Stimulated activated naive B cell treated with anti-CD40 and anti-IgM and Interleukin-4, amounts not matched to agents 10 μg/mL and 1 μg/mL and 100 μg/mL, for 72 hours (primary cell): ENCODE data around the gene OR6K2.
"Not testable (repeated sequence)": the region's sequence is repeated elsewhere in the genome, so short reads cannot be mapped to it uniquely, and the experiment has no call there.

Source experiments
- ATAC-seq, 2 donors: fragments of 150-1000 bp; cut with Tn5 transposase; replicated peaks; 2 replicates each; pipeline ENCODE4 v1.10.0; 2021; ENCODE audit warnings: moderate library complexity in 1 of 2
- DNase-seq: peaks from one replicate; pipeline ENCODE4 v3.0.0; 2021
- H3K27ac Mint-ChIP-seq: one replicate; pipeline ENCODE4 v1.8.0; 2022; ENCODE audit warnings: mild to moderate bottlenecking, mixed read lengths
- H3K27me3 Mint-ChIP-seq, 2 donors: one replicate each; pipeline ENCODE4 v1.8.0; 2022; ENCODE audit warnings: mixed read lengths in 2 of 2
- H3K36me3 Mint-ChIP-seq, 2 donors: one replicate each; pipeline ENCODE4 v1.8.0; 2022; ENCODE audit warnings: mixed read lengths in 2 of 2, mild to moderate bottlenecking in 1 of 2
- H3K4me1 Mint-ChIP-seq, 2 donors: one replicate each; pipeline ENCODE4 v1.8.0; 2022; ENCODE audit warnings: mixed read lengths in 2 of 2, mild to moderate bottlenecking in 1 of 2
- H3K4me3 Mint-ChIP-seq, 2 donors: one replicate each; pipeline ENCODE4 v1.8.0; 2022; ENCODE audit warnings: mild to moderate bottlenecking in 2 of 2, mixed read lengths in 2 of 2, moderate library complexity in 1 of 2
- H3K9me3 Mint-ChIP-seq, 2 donors: one replicate each; pipeline ENCODE4 v1.8.0; 2022; ENCODE audit warnings: mixed read lengths in 2 of 2, mild to moderate bottlenecking in 1 of 2

OR6K2 gene

GRCh38 chr1:158692356-158692755 lies 8.1 kb downstream of the OR6K2 start:
- H3K36me3 Mint-ChIP-seq, result no peaks in the 10 kb centered on the region
- ATAC-seq, result no peak
- H3K4me3 Mint-ChIP-seq, result no peak overlapping the region

GRCh38 chr1:158691907-158692306 lies 8.5 kb downstream of the OR6K2 start:
- ATAC-seq (no peak), DNase-seq (no peak)
- Mint-ChIP-seq H3K27ac (no peak overlapping the region), H3K36me3 (no peaks in the 10 kb centered on the region), H3K9me3 (peaks cover 0 to 2% of the 10 kb centered on the region in 2 donors), H3K4me3 (no peak overlapping the region), H3K27me3 (peaks cover 12 to 13% of the 10 kb centered on the region in 2 donors), H3K4me1 (no peaks in the 10 kb centered on the region)

More at GRCh38 chr1:158692356-158692755, 8.1 kb downstream of the OR6K2 start:
- peaks cover 12 to 13% of the 10 kb centered on the region in 2 donors for H3K27me3 Mint-ChIP-seq
- H3K4me1 Mint-ChIP-seq, result no peaks in the 10 kb centered on the region
- no peak for DNase-seq
- no peak overlapping the region for H3K27ac Mint-ChIP-seq
- peaks cover 0 to 2% of the 10 kb centered on the region in 2 donors for H3K9me3 Mint-ChIP-seq

DNA sequence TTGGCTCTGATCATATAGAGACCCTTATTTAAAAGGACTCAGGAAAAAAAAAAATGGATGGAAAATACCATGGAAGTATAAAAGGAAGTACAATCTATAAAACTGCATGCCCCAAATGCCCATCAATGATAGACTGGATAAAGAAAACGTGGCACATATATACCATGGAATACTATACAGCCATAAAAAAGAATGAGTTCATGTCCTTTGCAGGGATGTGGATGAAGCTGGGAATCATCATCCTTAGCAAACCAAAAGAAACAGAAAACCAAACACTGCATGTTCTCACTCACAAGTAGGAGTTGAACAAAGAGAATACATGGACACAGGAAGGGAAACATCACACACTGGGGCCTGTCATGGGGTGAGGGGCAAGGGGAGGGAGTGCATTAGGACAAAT lies 9.3 kb downstream of the OR6K2 start:
- not testable (repeated sequence) for H3K9me3 Mint-ChIP-seq, ATAC-seq, H3K4me1 Mint-ChIP-seq, H3K36me3 Mint-ChIP-seq, H3K4me3 Mint-ChIP-seq, H3K27ac Mint-ChIP-seq, DNase-seq
- peaks cover 12 to 13% of the 10 kb centered on the region in 2 donors for H3K27me3 Mint-ChIP-seq

DNA sequence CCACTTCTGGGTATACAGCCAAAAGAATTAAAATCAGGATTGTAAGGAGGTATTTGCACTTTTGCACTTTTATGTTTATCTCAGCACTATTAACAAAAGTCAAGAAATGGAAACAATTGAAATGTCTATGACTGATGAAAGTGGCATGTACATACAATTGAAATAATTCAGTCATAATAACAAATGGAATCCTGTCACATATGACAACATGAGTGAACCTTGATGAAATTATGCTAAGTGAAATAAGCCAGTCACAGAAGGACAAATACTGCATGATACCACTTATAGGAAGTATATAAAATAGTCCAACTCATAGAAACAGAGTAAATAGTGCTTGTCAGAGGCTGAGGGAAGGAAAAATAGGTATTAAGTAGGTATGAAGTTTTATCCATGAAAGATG lies 10.6 kb downstream of the OR6K2 start:
- Mint-ChIP-seq H3K9me3 (peaks cover 0 to 2% of the 10 kb centered on the region in 2 donors), H3K27me3 (peaks cover 8 to 12% of the 10 kb centered on the region in 2 donors), H3K4me3 (no peak overlapping the region), H3K27ac (no peak overlapping the region), H3K36me3 (no peaks in the 10 kb centered on the region), H3K4me1 (no peaks in the 10 kb centered on the region)
- no peak for DNase-seq
- no peak for ATAC-seq

DNA sequence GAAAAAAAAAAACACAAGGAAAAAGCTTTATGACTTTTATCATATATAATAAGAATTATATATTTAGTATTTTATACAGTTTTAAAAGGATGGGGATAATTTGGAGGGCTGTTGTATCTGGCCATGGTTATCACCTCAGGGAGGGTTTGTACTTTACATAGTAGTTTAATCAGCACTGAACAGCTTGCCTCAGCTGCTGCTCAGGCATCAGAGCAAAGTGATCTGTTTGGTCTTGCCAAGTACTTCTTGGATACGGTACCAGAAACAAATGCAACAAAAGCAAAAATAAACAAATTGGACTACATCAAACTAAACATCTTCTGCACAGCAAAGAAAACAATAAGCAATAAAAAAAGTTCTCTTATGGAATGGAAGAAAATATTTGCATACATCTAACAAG lies 11.3 kb downstream of the OR6K2 start:
- H3K36me3 Mint-ChIP-seq, result no peaks in the 10 kb centered on the region
- DNase-seq (no peak), ATAC-seq (no peak)
- no peaks in the 10 kb centered on the region for H3K4me1 Mint-ChIP-seq
- peaks cover 7 to 13% of the 10 kb centered on the region in 2 donors for H3K27me3 Mint-ChIP-seq
- H3K9me3 Mint-ChIP-seq, result peaks cover 0 to 2% of the 10 kb centered on the region in 2 donors
- H3K27ac Mint-ChIP-seq, result no peak overlapping the region
- no peak overlapping the region for H3K4me3 Mint-ChIP-seq

GRCh38 chr1:158688343-158688742 lies 12.1 kb downstream of the OR6K2 start:
- H3K9me3 Mint-ChIP-seq, DNase-seq, H3K4me3 Mint-ChIP-seq, H3K36me3 Mint-ChIP-seq, ATAC-seq, H3K4me1 Mint-ChIP-seq, H3K27ac Mint-ChIP-seq: not testable (repeated sequence)
- peaks cover 7 to 13% of the 10 kb centered on the region in 2 donors for H3K27me3 Mint-ChIP-seq

DNA sequence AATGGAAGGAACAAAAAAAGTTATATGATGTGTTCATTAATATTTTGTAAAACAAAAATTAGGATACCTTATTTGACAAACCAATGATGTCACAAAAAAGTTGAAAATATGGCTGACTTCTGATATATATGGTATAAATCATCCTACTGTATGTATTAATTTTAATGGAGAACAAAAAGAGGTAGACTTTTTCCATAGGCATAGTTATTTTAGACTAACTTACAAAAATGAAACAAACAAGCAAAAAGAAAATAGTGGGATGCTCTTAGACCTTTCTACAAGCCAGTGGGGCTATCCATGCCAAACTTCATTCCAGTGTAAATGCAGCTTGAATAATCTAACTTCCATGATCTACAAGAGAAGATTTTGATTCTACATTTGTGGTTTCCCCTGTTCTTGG lies 13.4 kb downstream of the OR6K2 start:
- Mint-ChIP-seq H3K27ac (no peak overlapping the region), H3K9me3 (peaks cover 0 to 2% of the 10 kb centered on the region in 2 donors), H3K4me1 (no peaks in the 10 kb centered on the region), H3K4me3 (no peak overlapping the region), H3K36me3 (no peaks in the 10 kb centered on the region), H3K27me3 (peaks cover 7 to 17% of the 10 kb centered on the region in 2 donors)
- DNase-seq (no peak), ATAC-seq (no peak)

DNA sequence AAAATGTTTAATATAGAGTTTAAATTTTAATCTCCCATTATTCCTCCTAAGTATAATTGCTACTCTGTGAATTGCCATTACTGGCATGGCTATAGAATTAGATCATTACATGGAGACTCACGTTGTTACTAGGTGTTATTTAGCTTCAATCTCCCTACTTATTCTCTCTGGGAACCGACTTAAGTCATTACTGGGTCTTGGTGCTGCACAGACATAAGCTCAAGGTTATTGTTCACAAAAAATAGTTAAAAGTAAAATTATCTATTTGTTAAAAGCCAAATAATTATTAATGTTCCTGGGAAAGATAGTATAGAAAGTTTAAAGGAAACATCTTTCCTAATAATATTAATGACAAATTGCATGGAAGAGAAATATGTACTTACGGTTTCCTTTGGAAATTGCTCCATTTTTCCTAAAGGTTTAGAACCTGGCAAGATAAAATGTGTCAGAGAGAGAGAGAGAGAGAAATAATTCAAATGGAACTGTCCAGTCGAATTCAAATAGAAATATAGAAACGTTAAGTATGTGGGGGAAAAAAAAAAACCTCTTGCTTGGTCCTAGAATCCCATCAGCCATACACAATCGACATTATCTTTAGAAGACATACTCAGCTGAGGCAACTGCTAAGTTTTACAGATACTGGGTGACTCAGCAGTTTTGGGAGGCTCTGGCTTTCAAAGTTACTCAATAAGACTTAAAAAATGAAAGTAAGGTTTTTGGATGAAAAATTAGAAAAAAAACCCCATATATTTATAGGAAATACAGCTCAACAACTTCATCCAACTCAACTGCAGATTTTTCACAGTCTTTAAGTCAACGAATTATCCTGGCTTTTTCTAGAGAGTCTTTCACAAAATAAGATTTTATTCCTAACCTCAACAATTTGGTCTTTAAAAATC lies 14.1 kb downstream of the OR6K2 start, which contains the start of gene SPTA1:
SPTA1 (minus strand) TSS at position 605 of the 899 bp plus-strand sequence; CDS start at position 407, 198 bp downstream.
- Mint-ChIP-seq H3K27ac (no peak within 1 kb of the TSS), H3K4me3 (no peak within 1 kb of the TSS), H3K9me3 (peaks cover 0 to 2% of the 10 kb centered on the region in 2 donors), H3K4me1 (no peaks in the 10 kb centered on the region), H3K36me3 (no peaks in the 10 kb centered on the region), H3K27me3 (peaks cover 7 to 17% of the 10 kb centered on the region in 2 donors)
- DNase-seq (no peak), ATAC-seq (no peak)

DNA sequence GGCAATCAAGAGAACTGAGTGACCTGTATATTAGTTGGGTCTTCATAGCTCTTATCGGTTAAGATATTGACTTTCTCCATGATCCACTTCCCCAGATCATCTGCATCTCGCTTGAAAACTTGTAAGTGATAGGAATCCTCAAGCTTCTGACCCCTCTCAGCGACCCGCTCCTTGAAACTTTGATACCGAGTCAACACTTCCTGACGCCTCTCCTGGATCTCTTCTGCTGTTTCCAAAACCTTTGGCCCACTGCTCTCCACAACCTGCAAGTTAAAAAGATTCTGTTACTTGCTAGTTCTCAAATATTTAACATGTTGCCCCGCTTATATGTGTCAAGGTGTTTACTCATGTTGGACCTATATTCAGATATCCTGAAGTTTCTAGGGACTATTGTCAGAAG lies 15.4 kb downstream of the OR6K2 start:
- ATAC-seq, result no peak
- peaks cover 0 to 2% of the 10 kb centered on the region in 2 donors for H3K9me3 Mint-ChIP-seq
- no peak overlapping the region for H3K27ac Mint-ChIP-seq
- peaks cover 7 to 17% of the 10 kb centered on the region in 2 donors for H3K27me3 Mint-ChIP-seq
- no peaks in the 10 kb centered on the region for H3K4me1 Mint-ChIP-seq
- no peaks in the 10 kb centered on the region for H3K36me3 Mint-ChIP-seq
- H3K4me3 Mint-ChIP-seq, result no peak overlapping the region
- no peak for DNase-seq

- no peak overlapping the region for H3K4me3 Mint-ChIP-seq
Observed at GRCh38 chr1:158681606-158682005, 18.8 kb downstream of the OR6K2 start.

GRCh38 chr1:158679289-158679688 lies 21.2 kb downstream of the OR6K2 start:
- H3K9me3 Mint-ChIP-seq, result peaks cover 0 to 1% of the 10 kb centered on the region in 2 donors
- H3K27ac Mint-ChIP-seq, result no peak overlapping the region
- DNase-seq (no peak), ATAC-seq (no peak)
- H3K4me3 Mint-ChIP-seq, result no peak overlapping the region
- peaks cover 0 to 1% of the 10 kb centered on the region in 2 donors for H3K36me3 Mint-ChIP-seq
- H3K4me1 Mint-ChIP-seq, result peaks cover 4% of the 10 kb centered on the region in 2 donors
- H3K27me3 Mint-ChIP-seq, result peaks cover 7 to 10% of the 10 kb centered on the region in 2 donors

More at GRCh38 chr1:158681606-158682005, 18.8 kb downstream of the OR6K2 start:
- Mint-ChIP-seq H3K36me3 (peaks cover 0 to 1% of the 10 kb centered on the region in 2 donors), H3K27me3 (peaks cover 6 to 11% of the 10 kb centered on the region in 2 donors), H3K9me3 (peaks cover 0 to 1% of the 10 kb centered on the region in 2 donors), H3K27ac (no peak overlapping the region), H3K4me1 (no peaks in the 10 kb centered on the region)
- ATAC-seq (no peak), DNase-seq (no peak)

DNA sequence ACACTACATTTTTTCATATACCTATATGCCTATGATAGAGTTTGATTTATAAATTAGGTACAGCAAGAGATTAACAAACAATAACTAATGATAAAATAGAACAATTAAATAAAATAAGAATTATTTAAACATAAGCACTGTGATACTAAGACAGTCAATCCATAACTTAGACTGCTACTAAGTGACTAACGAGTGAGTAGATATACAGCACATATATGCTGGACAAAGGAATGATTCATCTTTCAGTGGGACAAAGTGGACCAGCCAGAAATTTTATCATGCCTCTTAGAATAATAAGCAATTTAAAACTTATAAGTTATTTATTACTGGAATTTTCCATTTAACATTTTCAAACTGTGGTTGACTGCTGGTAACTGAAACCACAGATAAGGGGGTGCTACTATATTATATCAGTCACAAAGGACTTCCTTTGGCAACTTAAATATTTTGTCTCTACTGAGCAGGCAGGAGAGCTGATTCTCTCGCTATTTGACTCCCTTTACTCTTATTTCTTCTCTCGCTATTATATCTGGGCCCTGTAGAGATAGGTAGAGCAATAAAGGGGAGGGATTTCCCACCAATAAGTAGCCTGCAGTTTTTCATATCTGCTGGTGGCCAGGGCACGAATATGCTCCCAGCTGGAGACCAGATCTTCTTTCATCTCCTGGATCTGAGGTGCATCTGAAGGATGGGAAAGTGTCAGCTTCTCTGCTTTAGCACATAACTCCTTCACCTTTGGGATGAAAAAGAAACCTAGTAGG lies 24.7 kb downstream of the OR6K2 start:
- ATAC-seq (peak in 1 of 2 donors; percentile 20), DNase-seq (no peak)
- H3K9me3 Mint-ChIP-seq, result peaks cover 0 to 1% of the 10 kb centered on the region in 2 donors
- peak overlapping the region in 1 of 2 donors; percentile 19 for H3K4me3 Mint-ChIP-seq
- H3K27me3 Mint-ChIP-seq, result peaks cover 4 to 16% of the 10 kb centered on the region in 2 donors
- H3K4me1 Mint-ChIP-seq, result peaks cover 4% of the 10 kb centered on the region in 2 donors
- peaks cover 0 to 1% of the 10 kb centered on the region in 2 donors for H3K36me3 Mint-ChIP-seq
- peak overlapping the region; percentile 3 for H3K27ac Mint-ChIP-seq

DNA sequence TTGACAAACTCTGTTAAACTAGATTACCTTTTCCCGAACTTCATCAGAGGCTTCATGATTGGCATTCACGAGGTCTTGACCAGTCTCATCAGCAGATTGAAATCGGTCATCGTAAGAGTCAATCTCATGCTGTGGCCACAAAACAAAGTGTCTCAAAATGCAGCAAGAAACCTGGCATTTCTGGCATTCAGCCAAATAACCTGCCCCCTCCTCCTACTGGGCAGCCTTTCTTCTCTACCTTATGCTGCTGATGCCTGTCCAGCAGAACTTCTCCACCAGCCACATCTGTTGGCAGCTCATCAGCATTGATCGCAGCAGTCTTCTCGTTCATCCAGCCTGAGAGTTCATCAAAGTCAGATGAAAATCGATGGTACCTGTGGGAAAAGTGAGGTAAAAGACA lies 26.1 kb downstream of the OR6K2 start:
- H3K27me3 Mint-ChIP-seq, result peaks cover 4 to 16% of the 10 kb centered on the region in 2 donors
- peaks cover 0 to 1% of the 10 kb centered on the region in 2 donors for H3K9me3 Mint-ChIP-seq
- ATAC-seq (no peak), DNase-seq (no peak)
- H3K4me3 Mint-ChIP-seq, result no peak overlapping the region
- H3K4me1 Mint-ChIP-seq, result peaks cover 4% of the 10 kb centered on the region in 2 donors
- H3K27ac Mint-ChIP-seq, result no peak overlapping the region
- H3K36me3 Mint-ChIP-seq, result peaks cover 0 to 1% of the 10 kb centered on the region in 2 donors

DNA sequence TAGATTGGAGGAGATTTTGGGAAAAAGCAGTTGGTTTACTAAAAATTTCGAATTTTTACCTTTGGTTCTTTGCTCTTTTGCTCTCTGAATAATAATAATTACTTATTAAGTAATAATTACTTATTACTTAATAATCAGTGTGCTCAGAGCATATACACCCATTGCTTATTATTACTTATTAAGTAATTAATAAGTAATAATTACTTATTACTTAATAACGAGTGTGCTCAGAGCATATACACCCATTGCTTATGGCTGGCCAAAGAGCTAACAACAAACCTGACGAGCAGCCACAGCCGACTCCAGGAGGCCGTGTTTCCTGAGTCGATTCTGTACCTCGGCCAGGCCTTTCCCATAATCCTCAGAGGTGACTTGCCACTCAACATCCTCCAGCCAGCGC lies 34.4 kb downstream of the OR6K2 start:
- no peaks in the 10 kb centered on the region for H3K36me3 Mint-ChIP-seq
- ATAC-seq, result no peak
- H3K4me1 Mint-ChIP-seq, result no peaks in the 10 kb centered on the region
- H3K4me3 Mint-ChIP-seq, result no peak overlapping the region
- H3K9me3 Mint-ChIP-seq, result no peaks in the 10 kb centered on the region
- no peaks in the 10 kb centered on the region for H3K27me3 Mint-ChIP-seq
- H3K27ac Mint-ChIP-seq, result no peak overlapping the region
- DNase-seq, result no peak
